Fibroblast of lung (primary cell): ENCODE results near the gene TRPM5. TPM values are rescaled to one million over a fixed set of nuclear protein-coding genes. Genes with fewer than 3 reads are reported as not detected.

Source experiments
- DNase-seq, 2 donors: peaks; one replicate each; pipeline versions ENCODE4 v3.0.0 to v3.0.0-alpha.2; 2010; ENCODE audit warnings: low read depth in 2 of 2
- H2AFZ ChIP-seq: 2 replicates; pipeline ENCODE4 v1.5.1; 2012; ENCODE audit warnings: low read length, control low read depth, inconsistent platforms
- H3K27ac ChIP-seq: 2 replicates; pipeline ENCODE4 v1.5.1; 2011; ENCODE audit warnings: low read length, control low read depth; ENCODE audit not compliant: insufficient read depth
- H3K27me3 ChIP-seq: 2 replicates; pipeline ENCODE4 v1.5.1; 2011; ENCODE audit warnings: mild to moderate bottlenecking, low read length; ENCODE audit not compliant: control insufficient read depth, insufficient read depth
- H3K36me3 ChIP-seq: 2 replicates; pipeline ENCODE4 v1.5.1; 2011; ENCODE audit warnings: low read length; ENCODE audit not compliant: control insufficient read depth, insufficient read depth
- H3K4me1 ChIP-seq: 2 replicates; pipeline ENCODE4 v1.5.1; 2011; ENCODE audit warnings: low read length; ENCODE audit not compliant: control insufficient read depth, insufficient read depth; ENCODE audit errors: extremely low read depth
- H3K4me2 ChIP-seq: 2 replicates; pipeline ENCODE4 v1.5.1; 2011; ENCODE audit warnings: low read length, control low read depth; ENCODE audit not compliant: insufficient read depth; ENCODE audit errors: extremely low read depth
- H3K4me3 ChIP-seq, 4 experiments: fragments of 200-600 bp in 1 of 4; sonication (generic) in 1 of 4; replicated peaks in 1 of 4; 2 replicates each; pipeline ENCODE4 v1.5.1; 2011 to 2016; ENCODE audit warnings: low read length in 4 of 4, low read depth in 3 of 4, mild to moderate bottlenecking in 3 of 4, control low read depth in 2 of 4, inconsistent platforms in 1 of 4, mixed read lengths in 1 of 4; ENCODE audit not compliant: insufficient read depth in 1 of 4; ENCODE audit errors: control extremely low read depth in 1 of 4
- H3K79me2 ChIP-seq: 2 replicates; pipeline ENCODE4 v1.5.1; 2012; ENCODE audit warnings: mild to moderate bottlenecking, low read length, inconsistent platforms; ENCODE audit not compliant: control insufficient read depth, insufficient read depth
- H3K9ac ChIP-seq: 2 replicates; pipeline ENCODE4 v1.5.1; 2011; ENCODE audit warnings: mild to moderate bottlenecking, low read length, control low read depth; ENCODE audit not compliant: insufficient read depth
- H3K9me3 ChIP-seq: 2 replicates; pipeline ENCODE4 v1.5.1; 2012; ENCODE audit warnings: low read depth, low read length; ENCODE audit not compliant: control insufficient read depth, insufficient read depth
- H4K20me1 ChIP-seq: 2 replicates; pipeline ENCODE4 v1.5.1; 2011; ENCODE audit warnings: low read length; ENCODE audit not compliant: control insufficient read depth, insufficient read depth; ENCODE audit errors: extremely low read depth
- CTCF ChIP-seq, 2 donors: IDR thresholded peaks in 1 of 2; conservative IDR thresholded peaks in 1 of 2; 1 replicate in 1 of 2; 2 replicates in 1 of 2; pipeline ENCODE4 v1.5.1; 2011 to 2012; ENCODE audit warnings: low read length in 2 of 2, control low read depth in 1 of 2, inconsistent platforms in 1 of 2, low read depth in 1 of 2, mild to moderate bottlenecking in 1 of 2
- EZH2 ChIP-seq: IDR thresholded peaks from 2 replicates; pipeline ENCODE4 v1.5.1; 2012; ENCODE audit warnings: low read length, control low read depth, mild to moderate bottlenecking; ENCODE audit errors: missing control alignments
- polyA plus RNA-seq, 2 donors: library from polyadenylated mRNA; depleted of rRNA in 1 of 2; stranded (reverse) in 1 of 2; unstranded in 1 of 2; fragments of >200 nt; gene quantifications; 2 replicates each; pipeline ENCODE4 v1.2.1, GENCODE V29; 2011 to 2012; ENCODE audit warnings: missing spikeins in 1 of 2
- total RNA-seq: library from RNA; depleted of rRNA; stranded (reverse); fragments of >200 nt; gene quantifications from 2 replicates; pipeline ENCODE4 v1.2.1, GENCODE V29; 2014

TRPM5 gene
- total and polyA plus RNA-seq, 2 donors (not counting 1 experiment from before 2014, with no cell fraction given) = not detected

DNA sequence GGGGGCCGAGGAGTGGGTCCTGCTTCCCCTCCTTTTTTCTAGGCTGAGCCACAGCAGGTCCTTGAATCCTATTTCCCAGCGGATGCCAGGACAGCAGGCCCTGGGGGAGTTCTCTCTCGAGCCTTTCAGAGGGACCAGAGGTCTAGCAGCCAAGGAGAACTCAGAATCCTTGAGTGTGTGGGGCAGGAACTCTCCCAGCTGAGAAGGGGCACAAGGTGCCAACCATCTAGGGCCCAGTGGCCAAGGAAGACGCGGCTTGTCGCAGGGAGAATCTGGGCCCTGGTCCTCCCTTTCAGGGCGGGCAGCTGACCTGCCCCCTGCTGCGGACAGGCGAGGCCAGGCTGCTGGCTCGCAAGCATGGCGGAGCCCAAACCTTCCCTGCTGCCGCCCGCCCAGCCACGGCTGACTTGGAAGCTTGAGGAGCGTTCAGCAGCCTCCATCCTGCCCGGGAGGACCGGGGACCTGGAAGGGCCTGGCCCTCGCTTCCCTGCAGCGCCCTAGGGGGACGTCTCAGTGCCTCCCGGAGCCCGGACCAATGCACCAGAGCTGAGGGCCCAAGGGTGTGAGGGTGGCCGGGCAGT lies 44.7 kb downstream of the TRPM5 start:
- peaks cover 40% of the 10 kb centered on the region for H3K36me3 ChIP-seq
- no peaks in the 10 kb centered on the region for H3K9me3 ChIP-seq
- no peaks in the 10 kb centered on the region for H3K27me3 ChIP-seq
- TF ChIP-seq CTCF (conservative IDR thresholded peaks at IDR 0.05 in 1 of 2, IDR thresholded peaks at IDR 0.05 in 1 of 2; ENCODE audit: low read depth in 1 of 2, low read length in 2 of 2) (no peak), EZH2 (no peak)
- H4K20me1 ChIP-seq = no peaks in the 10 kb centered on the region
- peak in 1 of 2 donors; percentile 4 for DNase-seq
- peak overlapping the region; percentile 17 to 71 (median 40) for H3K4me3 ChIP-seq
- H3K9ac ChIP-seq = peak overlapping the region; percentile 73
- H2AFZ ChIP-seq = no peak overlapping the region
- peak overlapping the region; percentile 83 for H3K27ac ChIP-seq
- H3K4me2 ChIP-seq = peak overlapping the region; percentile 38
- peaks cover 21% of the 10 kb centered on the region for H3K79me2 ChIP-seq
- H3K4me1 ChIP-seq = peaks cover 16% of the 10 kb centered on the region

DNA sequence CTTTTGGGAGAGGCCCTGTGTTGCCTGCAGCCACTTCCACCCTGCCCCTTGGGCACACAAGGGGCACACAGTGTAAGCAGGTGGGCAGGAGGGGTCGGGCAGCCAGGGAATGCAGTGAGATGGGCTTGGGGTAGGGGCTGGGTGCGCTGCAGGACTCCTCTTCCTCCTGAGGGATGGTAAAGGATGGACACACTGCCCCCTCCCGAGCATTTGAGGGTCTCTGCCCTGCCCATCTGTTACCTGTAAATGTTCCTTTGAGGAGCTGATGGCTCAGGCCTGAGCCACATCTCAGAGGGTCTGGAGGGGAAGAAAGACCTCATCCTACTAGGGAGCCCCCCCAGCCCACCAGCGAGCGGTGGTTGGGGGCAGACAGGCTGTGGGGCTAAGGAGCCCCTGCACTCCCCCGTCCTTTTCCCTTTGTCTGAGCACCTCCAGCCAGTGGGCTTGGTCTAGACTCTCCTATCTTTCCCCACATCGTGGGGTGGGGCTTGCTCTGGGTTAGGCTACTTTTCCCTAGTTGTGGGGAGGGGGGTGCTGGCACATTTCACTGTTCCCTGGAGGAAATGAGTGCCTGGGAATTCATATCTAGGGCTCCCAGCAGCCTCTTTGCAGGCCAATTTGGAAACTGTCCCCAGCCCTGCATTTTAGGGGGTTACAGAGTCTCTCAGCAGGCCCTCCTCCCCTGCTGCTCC lies 45.5 kb downstream of the TRPM5 start:
- Histone ChIP-seq H3K27ac (peak overlapping the region; percentile 83), H3K36me3 (peaks cover 47% of the 10 kb centered on the region), H2AFZ (no peak overlapping the region), H3K9ac (peak overlapping the region; percentile 16), H3K27me3 (no peaks in the 10 kb centered on the region), H3K9me3 (no peaks in the 10 kb centered on the region), H3K79me2 (peaks cover 25% of the 10 kb centered on the region), H3K4me2 (peak overlapping the region; percentile 38), H4K20me1 (no peaks in the 10 kb centered on the region), H3K4me1 (peaks cover 16% of the 10 kb centered on the region), H3K4me3 (peak overlapping the region in 1 of 4 experiments; percentile 71)
- TF ChIP-seq EZH2 = no peak
- TF ChIP-seq CTCF (conservative IDR thresholded peaks at IDR 0.05 in 1 of 2, IDR thresholded peaks at IDR 0.05 in 1 of 2; ENCODE audit: low read depth in 1 of 2, low read length in 2 of 2) = no peak
- no peak for DNase-seq

DNA sequence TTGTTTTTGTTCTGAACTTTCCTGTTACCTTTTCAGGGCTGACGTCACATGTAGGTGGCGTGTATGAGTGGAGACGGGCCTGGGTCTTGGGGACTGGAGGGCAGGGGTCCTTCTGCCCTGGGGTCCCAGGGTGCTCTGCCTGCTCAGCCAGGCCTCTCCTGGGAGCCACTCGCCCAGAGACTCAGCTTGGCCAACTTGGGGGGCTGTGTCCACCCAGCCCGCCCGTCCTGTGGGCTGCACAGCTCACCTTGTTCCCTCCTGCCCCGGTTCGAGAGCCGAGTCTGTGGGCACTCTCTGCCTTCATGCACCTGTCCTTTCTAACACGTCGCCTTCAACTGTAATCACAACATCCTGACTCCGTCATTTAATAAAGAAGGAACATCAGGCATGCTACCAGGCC lies 47.3 kb downstream of the TRPM5 start:
- no peak overlapping the region for H3K4me2 ChIP-seq
- no peaks in the 10 kb centered on the region for H4K20me1 ChIP-seq
- no peak overlapping the region for H3K9ac ChIP-seq
- H3K9me3 ChIP-seq = no peaks in the 10 kb centered on the region
- peaks cover 35% of the 10 kb centered on the region for H3K79me2 ChIP-seq
- peaks cover 13% of the 10 kb centered on the region for H3K4me1 ChIP-seq
- H3K4me3 ChIP-seq = no peak overlapping the region
- DNase-seq = no peak
- H2AFZ ChIP-seq = no peak overlapping the region
- peaks cover 41% of the 10 kb centered on the region for H3K36me3 ChIP-seq
- TF ChIP-seq EZH2 = no peak
- no peak for TF ChIP-seq CTCF (conservative IDR thresholded peaks at IDR 0.05 in 1 of 2, IDR thresholded peaks at IDR 0.05 in 1 of 2; ENCODE audit: low read depth in 1 of 2, low read length in 2 of 2)
- H3K27ac ChIP-seq = no peak overlapping the region
- H3K27me3 ChIP-seq = no peaks in the 10 kb centered on the region
